GM23338 (cell line): ENCODE data around the gene MCTP2. TPM values are rescaled to one million over a fixed set of nuclear protein-coding genes. Genes with fewer than 3 reads are reported as not detected.

Experiments
- ATAC-seq: fragments of 200-7000 bp; cut with Tn5 transposase; 3 replicates; pipeline ENCODE4 v1.9.1; 2020
- DNase-seq: peaks from one replicate; pipeline ENCODE4 v3.0.0-alpha.2; 2015; ENCODE audit warnings: low spot score
- H2AFZ ChIP-seq: fragments of 200-600 bp; sonication (generic); 2 replicates; pipeline ENCODE4 v1.8.0; 2016; ENCODE audit warnings: antibody characterized with exemption, mild to moderate bottlenecking, moderate library complexity
- H3F3A ChIP-seq: fragments of 200-600 bp; sonication (generic); replicated peaks from 2 replicates; pipeline ENCODE4 v1.8.0; 2017; ENCODE audit warnings: antibody characterized with exemption, mixed run types, low read depth
- H3K27ac ChIP-seq: fragments of 200-600 bp; sonication (generic); 2 replicates; pipeline ENCODE4 v1.6.1; 2016; ENCODE audit warnings: low read depth
- H3K27me3 ChIP-seq: fragments of 200-600 bp; sonication (generic); 2 replicates; pipeline ENCODE4 v1.8.0; 2016; ENCODE audit warnings: mild to moderate bottlenecking, mixed run types, moderate library complexity; ENCODE audit not compliant: insufficient read depth
- H3K36me3 ChIP-seq: fragments of 200-600 bp; sonication (generic); 2 replicates; pipeline ENCODE4 v1.8.0; 2016; ENCODE audit warnings: mild to moderate bottlenecking; ENCODE audit not compliant: insufficient read depth
- H3K4me1 ChIP-seq: fragments of 200-600 bp; sonication (generic); 2 replicates; pipeline ENCODE4 v1.8.0; 2016; ENCODE audit warnings: mild to moderate bottlenecking, moderate library complexity; ENCODE audit not compliant: insufficient read depth
- H3K4me2 ChIP-seq: fragments of 200-600 bp; sonication (generic); 2 replicates; pipeline ENCODE4 v1.7.1; 2017; ENCODE audit warnings: mixed run types
- H3K4me3 ChIP-seq: fragments of 200-600 bp; sonication (generic); 2 replicates; pipeline ENCODE4 v1.6.1; 2016; ENCODE audit warnings: mixed run types
- H3K79me2 ChIP-seq: fragments of 200-600 bp; sonication (generic); replicated peaks from 2 replicates; pipeline ENCODE4 v1.8.0; 2017; ENCODE audit warnings: mild to moderate bottlenecking; ENCODE audit not compliant: insufficient read depth
- H3K9me2 ChIP-seq: fragments of 200-600 bp; sonication (generic); 2 replicates; pipeline ENCODE4 v1.8.0; 2017; ENCODE audit not compliant: insufficient read depth
- H4K20me1 ChIP-seq: fragments of 200-600 bp; sonication (generic); replicated peaks from 2 replicates; pipeline ENCODE4 v1.8.0; 2017; ENCODE audit warnings: mild to moderate bottlenecking; ENCODE audit not compliant: insufficient read depth
- H3K27ac Mint-ChIP-seq: 2 replicates; pipeline ENCODE4 v1.8.0; 2020; ENCODE audit warnings: inconsistent platforms, mild to moderate bottlenecking, moderate library complexity, mixed read lengths
- H3K27me3 Mint-ChIP-seq: 3 replicates; pipeline ENCODE4 v1.8.0; 2022; ENCODE audit warnings: low read depth, mild to moderate bottlenecking, moderate library complexity, mixed read lengths, inconsistent platforms; ENCODE audit not compliant: insufficient read depth, poor library complexity
- H3K36me3 Mint-ChIP-seq: 3 replicates; pipeline ENCODE4 v1.8.0; 2021; ENCODE audit warnings: low read depth, mild to moderate bottlenecking, inconsistent platforms, moderate library complexity, mixed read lengths
- H3K4me1 Mint-ChIP-seq: 3 replicates; pipeline ENCODE4 v1.8.0; 2020; ENCODE audit warnings: mild to moderate bottlenecking, inconsistent platforms, mixed read lengths
- H3K4me3 Mint-ChIP-seq: 3 replicates; pipeline ENCODE4 v1.8.0; 2021; ENCODE audit warnings: moderate library complexity, mild to moderate bottlenecking, inconsistent platforms, mixed read lengths
- H3K9me3 Mint-ChIP-seq: 3 replicates; pipeline ENCODE4 v1.8.0; 2020; ENCODE audit warnings: moderate library complexity, mild to moderate bottlenecking, inconsistent platforms, mixed read lengths
- CREB1 ChIP-seq: fragments of 250-450 bp; sonication (Bioruptor Pico); IDR thresholded peaks from 2 replicates; pipeline ENCODE4 v1.5.0; 2020; ENCODE audit warnings: low read depth, mild to moderate bottlenecking, moderate library complexity
- CTCF ChIP-seq, 2 experiments: fragments of 200-600 bp in 1 of 2; sonication (generic) in 1 of 2; conservative IDR thresholded peaks; 2 replicates each; pipeline versions ENCODE4 v1.5.1 to v1.6.1; 2016 to 2017; ENCODE audit warnings: antibody characterized with exemption in 2 of 2, low read depth in 2 of 2, mild to moderate bottlenecking in 2 of 2, moderate library complexity in 1 of 2
- EZH2phosphoT487 ChIP-seq: fragments of 200-600 bp; sonication (generic); IDR thresholded peaks from one replicate; pipeline ENCODE4 v1.8.1; 2018; ENCODE audit warnings: antibody characterized with exemption; ENCODE audit not compliant: unreplicated experiment
- JUNB ChIP-seq: IDR thresholded peaks from one replicate; pipeline ENCODE4 v1.6.1; 2016; ENCODE audit warnings: antibody characterized with exemption; ENCODE audit not compliant: unreplicated experiment
- POLR2AphosphoS5 ChIP-seq: IDR thresholded peaks from 2 replicates; pipeline ENCODE4 v1.6.1; 2016; ENCODE audit warnings: antibody characterized with exemption, low read depth
- REST ChIP-seq: IDR thresholded peaks from one replicate; pipeline ENCODE4 v1.6.1; 2018; ENCODE audit warnings: antibody characterized with exemption; ENCODE audit not compliant: unreplicated experiment
- ZNF114 ChIP-seq: fragments of 250-450 bp; sonication (Bioruptor Pico); IDR thresholded peaks from 2 replicates; pipeline ENCODE4 v1.5.0; 2020; ENCODE audit warnings: mild to moderate bottlenecking, moderate library complexity
- ZNF462 ChIP-seq: fragments of 250-450 bp; sonication (Bioruptor Pico); IDR thresholded peaks from 2 replicates; pipeline ENCODE4 v1.5.0; 2020; ENCODE audit warnings: mild to moderate bottlenecking, moderate library complexity
- polyA plus RNA-seq: library from polyadenylated mRNA; unstranded; fragments of >200 nt; fragmentation: Nextera tagmentation; extraction: Ambion mirVana; gene quantifications from 2 replicates; pipeline ENCODE4 v1.2.1, GENCODE V29; 2016
- total RNA-seq: library from RNA; depleted of rRNA; stranded (reverse); fragments of >200 nt; shearing (Covaris generic); gene quantifications from 2 replicates; pipeline ENCODE4 v1.2.3, GENCODE V29; 2014

MCTP2 gene
- total and polyA plus RNA-seq, 2 experiments from 2014 or later: 1.8 to 5.5 TPM

GRCh38 chr15:94259121-94259751, 27.9 kb downstream of the MCTP2 start:
- no peaks in the 10 kb centered on the region for H3K27me3 Mint-ChIP-seq
- Histone ChIP-seq H3K9me2 (0 out of 2 replicates have a peak, but pooled peaks cover 2% of the 10 kb centered on the region), H3K36me3 (no peaks in the 10 kb centered on the region), H3K27ac (no peak overlapping the region), H3K4me3 (no peak overlapping the region), H3K4me2 (no peak overlapping the region), H3K79me2 (no peaks in the 10 kb centered on the region), H4K20me1 (no peaks in the 10 kb centered on the region), H2AFZ (no peak overlapping the region), H3K27me3 (no peaks in the 10 kb centered on the region), H3F3A (no peaks in the 10 kb centered on the region), H3K4me1 (no peaks in the 10 kb centered on the region)
- ATAC-seq (no peak), DNase-seq (no peak)
- no peaks in the 10 kb centered on the region for H3K9me3 Mint-ChIP-seq
- no peaks in the 10 kb centered on the region for H3K36me3 Mint-ChIP-seq
- no peak overlapping the region for H3K27ac Mint-ChIP-seq
- H3K4me1 Mint-ChIP-seq: no peaks in the 10 kb centered on the region
- TF ChIP-seq EZH2phosphoT487: no peak
- no peak for TF ChIP-seq CREB1 (CRISPR knock-in tag)
- no peak for TF ChIP-seq REST
- TF ChIP-seq POLR2AphosphoS5: no peak
- no peak for TF ChIP-seq ZNF114
- TF ChIP-seq ZNF462 (CRISPR knock-in tag): no peak
- no peak for TF ChIP-seq JUNB
- TF ChIP-seq CTCF (conservative IDR thresholded peaks at IDR 0.05; ENCODE audit: low read depth in 2 of 2): no peak
- no peak overlapping the region for H3K4me3 Mint-ChIP-seq
